Naive B cell (primary cell): ENCODE data around the gene IER5. TPM values are rescaled to one million over a fixed set of nuclear protein-coding genes. Genes with fewer than 3 reads are reported as not detected.
A peak's percentile ranks its signal among the peaks of the same experiment; 100 is the strongest.

Experiments
- ATAC-seq, 2 donors: fragments of 150-1000 bp; cut with Tn5 transposase; 2 replicates each; pipeline ENCODE4 v1.10.0; 2021; ENCODE audit warnings: low read depth in 2 of 2, mild to moderate bottlenecking in 2 of 2, moderate library complexity in 2 of 2
- DNase-seq: peaks from one replicate; pipeline ENCODE4 v3.0.0; 2022
- H3K27ac Mint-ChIP-seq, 6 donors: one replicate each; pipeline ENCODE4 v1.8.0; 2020 to 2022; ENCODE audit warnings: mild to moderate bottlenecking in 6 of 6, mixed read lengths in 6 of 6, moderate library complexity in 5 of 6, inconsistent platforms in 2 of 6
- H3K27me3 Mint-ChIP-seq, 3 donors: one replicate each; pipeline ENCODE4 v1.8.0; 2021 to 2022; ENCODE audit warnings: mixed read lengths in 3 of 3, mild to moderate bottlenecking in 1 of 3
- H3K36me3 Mint-ChIP-seq, 2 donors: one replicate each; pipeline ENCODE4 v1.8.0; 2020 to 2022; ENCODE audit warnings: mixed read lengths in 2 of 2, inconsistent platforms in 1 of 2, mild to moderate bottlenecking in 1 of 2
- H3K4me1 Mint-ChIP-seq, 3 donors: one replicate each; pipeline ENCODE4 v1.8.0; 2020 to 2022; ENCODE audit warnings: mixed read lengths in 3 of 3, inconsistent platforms in 1 of 3, mild to moderate bottlenecking in 1 of 3, moderate library complexity in 1 of 3
- H3K4me3 Mint-ChIP-seq, 8 donors: one replicate each; pipeline ENCODE4 v1.8.0; 2020 to 2022; ENCODE audit warnings: mild to moderate bottlenecking in 8 of 8, mixed read lengths in 8 of 8, moderate library complexity in 8 of 8, inconsistent platforms in 2 of 8
- H3K9me3 Mint-ChIP-seq, 7 donors: one replicate each; pipeline ENCODE4 v1.8.0; 2020 to 2022; ENCODE audit warnings: mixed read lengths in 7 of 7, mild to moderate bottlenecking in 5 of 7, inconsistent platforms in 2 of 7, moderate library complexity in 1 of 7
- polyA plus RNA-seq, 6 donors: library from polyadenylated mRNA; unstranded; fragments of 300-500 nt; fragmentation: Illumina TruSeq; gene quantifications; one replicate each; pipeline ENCODE4 v1.2.3, GENCODE V29; 2021; ENCODE audit warnings: low read depth in 6 of 6

The IER5 gene
- polyA plus RNA-seq, 6 donors from 2014 or later = 17.3 to 82.6 (median 34.1) TPM

DNA sequence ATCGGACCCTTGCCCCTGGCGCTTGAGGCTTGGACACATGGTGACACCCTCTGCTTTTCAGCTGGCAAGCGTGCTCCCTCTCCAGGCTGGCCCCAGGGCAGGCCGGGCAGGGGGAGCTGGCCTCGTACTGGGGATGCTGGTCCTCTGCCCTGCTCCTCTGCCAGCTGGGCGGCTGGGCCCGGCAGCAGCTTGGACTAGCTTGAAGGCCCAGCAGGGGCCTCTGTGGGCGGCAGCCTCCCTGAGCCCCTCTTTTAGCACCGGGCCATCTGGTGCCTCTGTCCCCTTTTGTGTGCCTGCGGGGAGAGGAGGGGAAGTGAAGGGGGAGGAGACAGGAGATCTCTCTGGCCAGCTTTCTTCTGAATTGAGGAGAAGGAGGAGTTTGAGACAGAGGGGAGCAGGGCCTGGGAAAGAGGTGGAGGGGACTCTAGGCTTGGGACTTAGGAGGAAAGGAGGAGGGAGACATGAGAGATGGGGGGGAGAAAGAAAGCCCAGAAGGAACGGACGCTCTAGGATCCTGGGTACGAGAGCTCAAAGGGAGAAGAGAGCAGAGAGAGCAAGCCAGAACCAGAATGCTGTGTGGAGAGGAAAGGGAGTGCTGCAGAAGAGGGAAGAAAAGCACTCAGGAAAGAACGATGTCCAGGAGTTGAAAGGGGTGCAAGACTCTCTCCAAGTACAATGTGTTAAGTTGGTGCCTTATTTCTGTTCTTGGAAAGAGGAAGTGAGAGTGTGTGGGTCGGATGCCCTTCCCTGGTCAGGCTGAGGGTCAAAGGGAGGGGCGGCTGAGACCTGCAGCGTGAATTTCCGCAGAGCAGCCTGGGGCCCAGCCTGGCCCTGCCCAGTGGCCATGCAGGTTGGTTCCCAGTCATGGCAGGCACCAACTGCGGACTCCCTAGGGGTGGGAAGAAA lies 40.3 kb downstream of the IER5 start:
- H3K4me3 Mint-ChIP-seq = peak overlapping the region; percentile 74 to 99 (median 92)
- H3K27me3 Mint-ChIP-seq = no peaks in the 10 kb centered on the region
- H3K4me1 Mint-ChIP-seq = peaks cover 74 to 94% (median 92%) of the 10 kb centered on the region in 3 donors
- ATAC-seq (peak; percentile 72 to 79), DNase-seq (peak; percentile 79)
- peak overlapping the region; percentile 88 to 97 (median 94) for H3K27ac Mint-ChIP-seq
- no peaks in the 10 kb centered on the region for H3K9me3 Mint-ChIP-seq
- no peaks in the 10 kb centered on the region for H3K36me3 Mint-ChIP-seq

GRCh38 chr1:181129771-181130606 lies 41.5 kb downstream of the IER5 start:
- peaks cover 72 to 94% (median 90%) of the 10 kb centered on the region in 3 donors for H3K4me1 Mint-ChIP-seq
- H3K9me3 Mint-ChIP-seq = no peaks in the 10 kb centered on the region
- peak overlapping the region; percentile 74 to 99 (median 89) for H3K4me3 Mint-ChIP-seq
- H3K27me3 Mint-ChIP-seq = no peaks in the 10 kb centered on the region
- peak overlapping the region; percentile 42 to 100 (median 96) for H3K27ac Mint-ChIP-seq
- DNase-seq (no peak), ATAC-seq (no peak)
- no peaks in the 10 kb centered on the region for H3K36me3 Mint-ChIP-seq

DNA sequence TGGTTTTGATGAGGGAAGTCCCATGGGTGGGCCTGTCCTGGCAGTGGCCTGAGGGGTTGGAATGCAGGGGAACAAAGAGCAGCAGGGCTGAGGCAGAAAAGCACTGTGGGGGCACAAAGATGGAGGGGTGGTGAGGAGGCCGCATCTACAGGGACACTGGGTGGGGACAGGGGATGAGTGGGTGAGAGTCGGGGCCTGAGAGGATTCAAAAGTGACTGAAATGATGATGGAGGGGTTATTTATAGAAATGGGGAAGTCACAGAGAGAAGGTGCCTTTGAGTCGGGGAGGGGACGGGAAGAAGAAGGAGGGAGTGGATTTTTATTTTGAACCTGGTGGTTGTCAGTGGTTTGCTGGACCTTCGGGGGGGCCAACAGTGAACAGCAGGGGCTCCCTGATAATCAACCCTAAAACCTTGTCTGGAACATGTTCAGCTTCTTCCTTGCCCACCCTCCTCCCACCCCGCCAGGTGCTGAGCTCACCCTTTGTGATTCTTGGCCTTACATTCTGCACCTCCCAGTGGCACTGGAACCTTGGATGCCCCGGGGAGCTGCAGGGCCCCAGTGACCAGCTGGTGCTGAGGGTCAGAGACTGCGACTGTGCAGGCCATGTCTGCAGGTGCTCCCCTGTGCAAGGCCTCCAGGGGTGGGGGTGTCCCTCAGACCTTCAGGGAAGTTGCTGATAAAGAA lies 42.9 kb downstream of the IER5 start:
- Mint-ChIP-seq H3K36me3 (no peaks in the 10 kb centered on the region), H3K4me1 (peaks cover 76 to 99% (median 97%) of the 10 kb centered on the region in 3 donors), H3K27me3 (no peaks in the 10 kb centered on the region), H3K4me3 (peak overlapping the region; percentile 62 to 96 (median 87)), H3K27ac (peak overlapping the region; percentile 81 to 100 (median 98)), H3K9me3 (no peaks in the 10 kb centered on the region)
- ATAC-seq (peak; percentile 54 to 63), DNase-seq (peak; percentile 73)

- ATAC-seq (no peak), DNase-seq (no peak)
- H3K36me3 Mint-ChIP-seq = no peaks in the 10 kb centered on the region
- H3K9me3 Mint-ChIP-seq = no peaks in the 10 kb centered on the region
- H3K4me3 Mint-ChIP-seq = peak overlapping the region in 6 of 8 donors; percentile 43 to 89 (median 83)
- H3K27me3 Mint-ChIP-seq = no peaks in the 10 kb centered on the region
- H3K4me1 Mint-ChIP-seq = peaks cover 80 to 95% (median 95%) of the 10 kb centered on the region in 3 donors
- peak overlapping the region; percentile 17 to 98 (median 88) for H3K27ac Mint-ChIP-seq
Measured at GRCh38 chr1:181133441-181133951, 45.0 kb downstream of the IER5 start.

- Mint-ChIP-seq H3K9me3 (no peaks in the 10 kb centered on the region), H3K4me1 (peaks cover 80 to 95% (median 95%) of the 10 kb centered on the region in 3 donors), H3K36me3 (no peaks in the 10 kb centered on the region), H3K27me3 (no peaks in the 10 kb centered on the region), H3K4me3 (peak overlapping the region; percentile 77 to 90 (median 88)), H3K27ac (peak overlapping the region; percentile 78 to 98 (median 93))
- DNase-seq (no peak), ATAC-seq (no peak)
Measured at GRCh38 chr1:181133969-181134418, 45.5 kb downstream of the IER5 start.

- peak; percentile 63 for DNase-seq
- Mint-ChIP-seq H3K27me3 (no peaks in the 10 kb centered on the region), H3K36me3 (no peaks in the 10 kb centered on the region), H3K9me3 (no peaks in the 10 kb centered on the region), H3K4me1 (peaks cover 80 to 95% (median 95%) of the 10 kb centered on the region in 3 donors), H3K27ac (peak overlapping the region; percentile 90 to 98 (median 94)), H3K4me3 (peak overlapping the region; percentile 77 to 90 (median 88))
- ATAC-seq = peak; percentile 63 to 68
Measured at GRCh38 chr1:181134543-181135436, 46.3 kb downstream of the IER5 start.

DNA sequence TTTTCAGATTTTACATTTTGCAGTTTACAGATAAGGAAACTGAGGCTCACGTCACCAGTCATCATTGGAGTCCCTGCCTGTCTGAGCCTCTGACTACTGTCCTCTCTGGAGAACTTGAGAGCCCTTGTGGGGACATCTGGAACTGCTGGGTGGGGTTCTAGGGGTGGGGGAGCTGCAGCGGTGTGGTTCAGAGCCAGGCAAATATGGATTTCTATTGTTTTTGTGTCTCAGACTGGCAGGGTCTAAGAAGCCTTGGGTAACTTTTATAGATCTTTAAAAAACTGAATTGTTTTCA lies 46.9 kb downstream of the IER5 start:
- DNase-seq (no peak), ATAC-seq (peak in 1 of 2 donors; percentile 20)
- Mint-ChIP-seq H3K4me1 (peaks cover 77 to 95% (median 93%) of the 10 kb centered on the region in 3 donors), H3K27ac (peak overlapping the region; percentile 5 to 98 (median 92)), H3K4me3 (peak overlapping the region; percentile 59 to 90 (median 84)), H3K27me3 (no peaks in the 10 kb centered on the region), H3K36me3 (no peaks in the 10 kb centered on the region), H3K9me3 (no peaks in the 10 kb centered on the region)

DNA sequence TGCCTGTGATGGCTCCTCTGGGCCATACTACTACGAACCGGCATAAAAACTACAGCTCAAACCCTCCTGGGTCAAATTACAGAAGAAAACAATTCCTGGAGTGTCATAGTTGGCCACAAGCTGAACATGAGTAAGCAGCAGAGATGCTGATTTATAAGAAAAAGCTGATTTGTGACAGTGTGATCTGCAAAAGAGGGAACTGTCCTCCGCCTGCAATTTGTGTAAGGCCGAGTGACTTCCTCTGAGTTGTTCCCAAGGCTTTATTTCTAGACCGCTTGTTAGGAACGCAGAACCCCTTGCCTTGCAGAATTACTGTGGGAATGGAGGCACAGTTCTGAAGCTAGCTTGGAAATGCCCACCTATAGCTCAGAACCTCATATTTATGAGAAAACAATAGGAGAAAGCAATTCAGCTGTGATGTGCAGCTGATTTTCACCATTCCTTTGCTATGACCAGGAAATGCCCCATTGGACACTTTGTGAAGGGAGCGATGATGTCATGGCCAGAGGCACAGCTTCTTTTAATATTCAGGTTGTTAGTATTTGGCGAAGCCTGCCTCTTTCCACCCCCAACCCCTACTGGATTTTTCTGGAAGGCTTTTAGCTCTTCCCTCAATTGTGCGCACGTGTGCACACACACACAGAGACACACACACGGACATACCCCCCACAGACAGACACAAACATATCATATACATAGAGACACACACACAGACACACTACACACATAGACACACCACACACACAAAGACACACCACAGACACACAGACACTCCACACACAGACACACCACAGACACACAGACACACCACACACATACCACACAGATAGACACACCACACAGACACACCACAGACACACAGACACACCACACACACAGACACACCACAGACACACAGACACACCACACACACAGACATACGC lies 47.6 kb downstream of the IER5 start:
- ATAC-seq (no peak), DNase-seq (no peak)
- peak overlapping the region in 5 of 6 donors; percentile 61 to 98 (median 93) for H3K27ac Mint-ChIP-seq
- H3K27me3 Mint-ChIP-seq = no peaks in the 10 kb centered on the region
- H3K4me3 Mint-ChIP-seq = peak overlapping the region in 7 of 8 donors; percentile 33 to 89 (median 82)
- H3K9me3 Mint-ChIP-seq = no peaks in the 10 kb centered on the region
- peaks cover 77 to 95% (median 93%) of the 10 kb centered on the region in 3 donors for H3K4me1 Mint-ChIP-seq
- H3K36me3 Mint-ChIP-seq = no peaks in the 10 kb centered on the region

- peak overlapping the region in 6 of 8 donors; percentile 8 to 86 (median 70) for H3K4me3 Mint-ChIP-seq
- H3K27me3 Mint-ChIP-seq = no peaks in the 10 kb centered on the region
- H3K27ac Mint-ChIP-seq = peak overlapping the region in 5 of 6 donors; percentile 12 to 93 (median 67)
- H3K4me1 Mint-ChIP-seq = peaks cover 73 to 95% (median 93%) of the 10 kb centered on the region in 3 donors
- no peaks in the 10 kb centered on the region for H3K36me3 Mint-ChIP-seq
- DNase-seq (no peak), ATAC-seq (no peak)
- H3K9me3 Mint-ChIP-seq = no peaks in the 10 kb centered on the region
Measured at GRCh38 chr1:181136738-181137122, 48.2 kb downstream of the IER5 start.

- Mint-ChIP-seq H3K36me3 (no peaks in the 10 kb centered on the region), H3K27ac (peak overlapping the region in 5 of 6 donors; percentile 31 to 94 (median 71)), H3K4me3 (peak overlapping the region in 4 of 8 donors; percentile 20 to 86 (median 56)), H3K9me3 (no peaks in the 10 kb centered on the region), H3K27me3 (no peaks in the 10 kb centered on the region), H3K4me1 (peaks cover 72 to 95% (median 93%) of the 10 kb centered on the region in 3 donors)
- DNase-seq = no peak
- no peak for ATAC-seq
Measured at GRCh38 chr1:181137217-181137743, 48.8 kb downstream of the IER5 start.

- H3K27ac Mint-ChIP-seq = no peak overlapping the region
- H3K4me3 Mint-ChIP-seq = peak overlapping the region in 1 of 8 donors; percentile 20
- no peaks in the 10 kb centered on the region for H3K9me3 Mint-ChIP-seq
- DNase-seq (no peak), ATAC-seq (no peak)
- peaks cover 0 to 5% (median 0%) of the 10 kb centered on the region in 3 donors for H3K27me3 Mint-ChIP-seq
- no peaks in the 10 kb centered on the region for H3K36me3 Mint-ChIP-seq
- peaks cover 59 to 76% (median 75%) of the 10 kb centered on the region in 3 donors for H3K4me1 Mint-ChIP-seq
Measured at GRCh38 chr1:181139631-181140061, 51.1 kb downstream of the IER5 start.
